Hepatocyte (in vitro differentiated cells): ENCODE results near the gene UBE2U.

Experiments used
- EZH2 ChIP-seq: fragments of 200-600 bp; sonication (generic); IDR thresholded peaks from 2 replicates; pipeline ENCODE4 v1.6.1; 2016; ENCODE audit warnings: antibody characterized with exemption, mild to moderate bottlenecking, borderline replicate concordance
- EZH2phosphoT487 ChIP-seq: fragments of 200-600 bp; sonication (generic); IDR thresholded peaks from one replicate; pipeline ENCODE4 v1.6.1; 2018; ENCODE audit warnings: antibody characterized with exemption, mild to moderate bottlenecking, low read depth, moderate library complexity; ENCODE audit not compliant: unreplicated experiment, severe bottlenecking
- TF ChIP-seq, protein P1 (sequence below): fragments of 200-600 bp; sonication (generic); IDR thresholded peaks from 2 replicates; pipeline ENCODE4 v1.5.1; 2016; ENCODE audit warnings: antibody characterized with exemption, mild to moderate bottlenecking; ENCODE audit not compliant: poor library complexity

DNA sequence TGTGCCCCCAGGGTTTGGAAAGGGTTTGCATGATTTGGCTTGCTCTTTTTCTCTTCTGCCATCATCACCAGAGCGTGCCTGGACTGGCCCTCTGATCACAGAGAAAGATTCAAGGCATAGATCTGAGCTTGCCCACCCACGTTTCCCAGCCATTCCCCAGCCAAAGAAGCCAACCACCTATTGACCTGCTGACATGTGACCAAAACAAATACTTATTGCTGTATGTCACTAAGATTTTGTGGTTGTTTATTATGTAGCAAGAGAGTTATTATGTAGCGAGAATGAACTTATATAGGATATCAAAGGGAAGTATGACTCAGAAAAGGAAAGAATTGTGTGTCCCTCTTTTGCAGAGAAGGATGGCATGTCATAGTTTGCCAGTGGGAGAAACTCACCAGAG, 59.9 kb downstream of the UBE2U start:
- TF ChIP-seq, protein P1, sequence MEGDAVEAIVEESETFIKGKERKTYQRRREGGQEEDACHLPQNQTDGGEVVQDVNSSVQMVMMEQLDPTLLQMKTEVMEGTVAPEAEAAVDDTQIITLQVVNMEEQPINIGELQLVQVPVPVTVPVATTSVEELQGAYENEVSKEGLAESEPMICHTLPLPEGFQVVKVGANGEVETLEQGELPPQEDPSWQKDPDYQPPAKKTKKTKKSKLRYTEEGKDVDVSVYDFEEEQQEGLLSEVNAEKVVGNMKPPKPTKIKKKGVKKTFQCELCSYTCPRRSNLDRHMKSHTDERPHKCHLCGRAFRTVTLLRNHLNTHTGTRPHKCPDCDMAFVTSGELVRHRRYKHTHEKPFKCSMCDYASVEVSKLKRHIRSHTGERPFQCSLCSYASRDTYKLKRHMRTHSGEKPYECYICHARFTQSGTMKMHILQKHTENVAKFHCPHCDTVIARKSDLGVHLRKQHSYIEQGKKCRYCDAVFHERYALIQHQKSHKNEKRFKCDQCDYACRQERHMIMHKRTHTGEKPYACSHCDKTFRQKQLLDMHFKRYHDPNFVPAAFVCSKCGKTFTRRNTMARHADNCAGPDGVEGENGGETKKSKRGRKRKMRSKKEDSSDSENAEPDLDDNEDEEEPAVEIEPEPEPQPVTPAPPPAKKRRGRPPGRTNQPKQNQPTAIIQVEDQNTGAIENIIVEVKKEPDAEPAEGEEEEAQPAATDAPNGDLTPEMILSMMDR: no peak
- TF ChIP-seq EZH2phosphoT487 (no peak), EZH2 (no peak)
